Endothelial cell of umbilical vein (primary cell): ENCODE results near the gene PUS3. TPM values are rescaled to one million over a fixed set of nuclear protein-coding genes. Genes with fewer than 3 reads are reported as not detected.

Source experiments
- BruUV-seq: library from RNA; stranded (reverse); fragments of 400-500 nt; replicated peaks from 2 replicates; lab custom pipeline; 2021; lab: Mats Ljungman, UMichigan
- CTCF ChIA-PET: fragments of 300-600, 350-600 bp; sonication (Branson Sonifier 250); formaldehyde crosslinking; loops from one replicate; lab custom pipeline; 2021; ENCODE audit warnings: antibody characterized with exemption, inconsistent platforms; lab: Charles Lee
- POLR2A ChIA-PET: fragments of 300-600, 350-600 bp; sonication (Branson Sonifier 250); formaldehyde crosslinking; loops from one replicate; lab custom pipeline; 2021; ENCODE audit warnings: antibody characterized with exemption, inconsistent platforms; lab: Charles Lee
- DNase-seq: peaks from one replicate; pipeline ENCODE4 v3.0.0-alpha.2; 2011; ENCODE audit warnings: low read depth, low spot score
- FAIRE-seq: peaks from 2 replicates; lab custom pipeline; 2011; peaks lifted over from hg19 to GRCh38; lab: Jason Lieb, UNC
- H2AFZ ChIP-seq: 2 replicates; pipeline ENCODE4 v1.6.0; 2012; ENCODE audit warnings: low read depth, low read length, control low read depth, inconsistent platforms
- H3K27ac ChIP-seq: 2 replicates; pipeline ENCODE4 v1.5.1; 2011; ENCODE audit warnings: low read depth, mild to moderate bottlenecking, control low read depth, low read length, moderate library complexity; ENCODE audit not compliant: insufficient read depth
- H3K27me3 ChIP-seq, 2 experiments: 2 replicates each; pipeline versions ENCODE4 v1.6.0 to v1.6.1; 2011; ENCODE audit warnings: low read length in 2 of 2, mixed read lengths in 1 of 2; ENCODE audit not compliant: control insufficient read depth in 2 of 2, insufficient read depth in 2 of 2
- H3K36me3 ChIP-seq, 2 experiments: 2 replicates in 1 of 2; 3 replicates in 1 of 2; pipeline ENCODE4 v1.5.1; 2011; ENCODE audit warnings: low read length in 2 of 2, mild to moderate bottlenecking in 1 of 2, moderate library complexity in 1 of 2; ENCODE audit not compliant: control insufficient read depth in 2 of 2, insufficient read depth in 2 of 2; ENCODE audit errors: extremely low read depth in 1 of 2
- H3K4me1 ChIP-seq: 3 replicates; pipeline ENCODE4 v1.5.1; 2011; ENCODE audit warnings: mild to moderate bottlenecking, low read length; ENCODE audit not compliant: control insufficient read depth, insufficient read depth; ENCODE audit errors: extremely low read depth
- H3K4me2 ChIP-seq: 2 replicates; pipeline ENCODE4 v1.6.1; 2011; ENCODE audit warnings: low read length, control low read depth, mixed read lengths; ENCODE audit not compliant: insufficient read depth
- H3K4me3 ChIP-seq, 3 experiments: fragments of 200-600 bp in 1 of 3; sonication (generic), shearing (Covaris generic) in 1 of 3; replicated peaks in 1 of 3; 2 replicates each; pipeline ENCODE4 v1.5.1; 2011 to 2016; ENCODE audit warnings: control low read depth in 3 of 3, low read length in 3 of 3, mild to moderate bottlenecking in 2 of 3, inconsistent platforms in 1 of 3, low read depth in 1 of 3, moderate library complexity in 1 of 3; ENCODE audit not compliant: insufficient read depth in 1 of 3
- H3K79me2 ChIP-seq: 2 replicates; pipeline ENCODE4 v1.6.0; 2012; ENCODE audit warnings: low read length, inconsistent platforms; ENCODE audit not compliant: control insufficient read depth, insufficient read depth
- H3K9ac ChIP-seq: replicated peaks from 2 replicates; pipeline ENCODE3; 2011; ENCODE audit warnings: low read length, control low read depth; ENCODE audit not compliant: insufficient read depth; ENCODE audit errors: extremely low read depth
- H3K9me1 ChIP-seq: replicated peaks from 3 replicates; pipeline ENCODE4 v1.6.0; 2011; ENCODE audit warnings: mild to moderate bottlenecking, low read length; ENCODE audit not compliant: control insufficient read depth, insufficient read depth; ENCODE audit errors: extremely low read depth
- H3K9me3 ChIP-seq: replicated peaks from 2 replicates; pipeline ENCODE4 v1.5.1; 2012; ENCODE audit warnings: low read length, inconsistent platforms; ENCODE audit not compliant: control insufficient read depth, insufficient read depth
- H4K20me1 ChIP-seq: replicated peaks from 2 replicates; pipeline ENCODE3; 2011; ENCODE audit warnings: mild to moderate bottlenecking, low read length; ENCODE audit not compliant: control insufficient read depth, insufficient read depth; ENCODE audit errors: extremely low read depth
- EZH2 ChIP-seq: IDR thresholded peaks from 2 replicates; pipeline ENCODE4 v1.6.1; 2012; ENCODE audit warnings: borderline replicate concordance, low read depth, mild to moderate bottlenecking, moderate library complexity, low read length, inconsistent platforms; ENCODE audit not compliant: severe bottlenecking
- FOS ChIP-seq: IDR thresholded peaks from 2 replicates; pipeline ENCODE4 v1.6.1; 2011; ENCODE audit warnings: mild to moderate bottlenecking, low read length, moderate library complexity, borderline replicate concordance; ENCODE audit not compliant: insufficient read depth
- GATA2 ChIP-seq: IDR thresholded peaks from 2 replicates; pipeline ENCODE4 v1.7.0; 2011; ENCODE audit warnings: low read depth, mild to moderate bottlenecking, moderate library complexity, mixed read lengths, low read length; ENCODE audit not compliant: insufficient read length, insufficient read depth
- JUN ChIP-seq: IDR thresholded peaks from 2 replicates; pipeline ENCODE4 v1.6.1; 2011; ENCODE audit warnings: borderline replicate concordance, low read depth; ENCODE audit not compliant: insufficient read length, insufficient read depth
- MYC ChIP-seq: IDR thresholded peaks from one replicate; pipeline ENCODE4 v1.6.1; 2011; ENCODE audit warnings: mild to moderate bottlenecking, low read depth, low read length
- POLR2A ChIP-seq: IDR thresholded peaks from 2 replicates; pipeline ENCODE4 v1.6.1; 2012; ENCODE audit warnings: low read depth, mild to moderate bottlenecking, control low read depth, low read length
- POLR2AphosphoS5 ChIP-seq: IDR thresholded peaks from 2 replicates; pipeline ENCODE4 v1.6.1; 2012; ENCODE audit warnings: low read depth, mild to moderate bottlenecking, control low read depth, low read length, moderate library complexity; ENCODE audit not compliant: insufficient read depth
- dilution Hi-C: fragments of 300-500 bp; cut with MboI; formaldehyde crosslinking; loops from one replicate; pipeline ENCODE4 v1.15.0; 2019; ENCODE audit warnings: low sequenced_read_pairs; ENCODE audit not compliant: extremely low pct_ligation_motif_present
- intact Hi-C: fragments of 100-400 bp; cut with micrococcal nuclease; formaldehyde crosslinking; loops from one replicate; pipeline ENCODE4 v1.10.0; 2022
- polyA plus RNA-seq, 4 experiments: library from polyadenylated mRNA; depleted of rRNA in 3 of 4; stranded (reverse) in 3 of 4; unstranded in 1 of 4; fragments of >200 nt; gene quantifications; 2 replicates each; pipeline versions ENCODE4 v1.2.1 to v1.2.3, GENCODE V29; 2011 to 2012; ENCODE audit warnings: missing spikeins in 1 of 4
- total RNA-seq: library from RNA; stranded (reverse); gene quantifications from 2 replicates; pipeline ENCODE4 v1.2.3, GENCODE V29; 2021
- TF ChIP-seq, protein P1 (sequence below), 2 donors: IDR thresholded peaks; 1 replicate in 1 of 2; 2 replicates in 1 of 2; pipeline ENCODE4 v1.5.1; 2011; ENCODE audit warnings: low read length in 2 of 2, mild to moderate bottlenecking in 2 of 2, moderate library complexity in 2 of 2, control low read depth in 1 of 2, inconsistent platforms in 1 of 2, low read depth in 1 of 2; ENCODE audit not compliant: insufficient read depth in 1 of 2; ENCODE audit errors: extremely low read depth in 1 of 2
- TF ChIP-seq, protein P2 (sequence below): IDR thresholded peaks from 2 replicates; pipeline ENCODE4 v1.6.1; 2011; ENCODE audit not compliant: insufficient read depth, insufficient read length

PUS3 gene
- total and polyA plus RNA-seq, 2 donors (not counting 3 experiments of a cell fraction or from before 2014, with no cell fraction given), result 5.1 to 10.3 TPM

DNA sequence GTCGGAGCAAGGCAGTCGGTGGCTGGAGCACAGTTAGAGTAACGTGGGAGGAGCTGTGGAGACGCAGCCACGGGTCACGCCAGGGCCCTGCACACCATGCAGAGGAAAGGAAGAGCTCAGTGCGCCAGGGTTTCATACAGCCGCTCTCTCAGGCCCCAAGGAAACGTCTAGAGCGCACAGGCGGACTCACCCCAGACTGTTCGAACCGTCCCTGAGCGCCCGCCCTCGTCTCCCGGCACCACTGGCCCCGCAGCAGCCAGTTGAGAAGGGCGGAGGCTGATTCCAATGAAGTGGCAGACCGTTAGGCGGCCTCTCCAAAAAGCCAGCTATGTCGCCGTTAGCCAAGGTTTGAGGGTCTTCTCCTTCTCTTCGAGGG, 16.0 kb downstream of the PUS3 start:
- FAIRE-seq, result no peak
- peak overlapping the region; percentile 39 for H3K27ac ChIP-seq
- no peaks in the 10 kb centered on the region for H3K9me3 ChIP-seq
- H3K4me3 ChIP-seq, result peak overlapping the region in 2 of 3 experiments; percentile 33 to 84
- TF ChIP-seq MYC, result no peak
- TF ChIP-seq, protein P1, sequence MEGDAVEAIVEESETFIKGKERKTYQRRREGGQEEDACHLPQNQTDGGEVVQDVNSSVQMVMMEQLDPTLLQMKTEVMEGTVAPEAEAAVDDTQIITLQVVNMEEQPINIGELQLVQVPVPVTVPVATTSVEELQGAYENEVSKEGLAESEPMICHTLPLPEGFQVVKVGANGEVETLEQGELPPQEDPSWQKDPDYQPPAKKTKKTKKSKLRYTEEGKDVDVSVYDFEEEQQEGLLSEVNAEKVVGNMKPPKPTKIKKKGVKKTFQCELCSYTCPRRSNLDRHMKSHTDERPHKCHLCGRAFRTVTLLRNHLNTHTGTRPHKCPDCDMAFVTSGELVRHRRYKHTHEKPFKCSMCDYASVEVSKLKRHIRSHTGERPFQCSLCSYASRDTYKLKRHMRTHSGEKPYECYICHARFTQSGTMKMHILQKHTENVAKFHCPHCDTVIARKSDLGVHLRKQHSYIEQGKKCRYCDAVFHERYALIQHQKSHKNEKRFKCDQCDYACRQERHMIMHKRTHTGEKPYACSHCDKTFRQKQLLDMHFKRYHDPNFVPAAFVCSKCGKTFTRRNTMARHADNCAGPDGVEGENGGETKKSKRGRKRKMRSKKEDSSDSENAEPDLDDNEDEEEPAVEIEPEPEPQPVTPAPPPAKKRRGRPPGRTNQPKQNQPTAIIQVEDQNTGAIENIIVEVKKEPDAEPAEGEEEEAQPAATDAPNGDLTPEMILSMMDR (IDR thresholded peaks at IDR 0.05; ENCODE audit: extremely low read depth in 1 of 2, insufficient read depth in 1 of 2, low read depth in 1 of 2, low read length in 2 of 2), result no peak
- TF ChIP-seq, protein P2, sequence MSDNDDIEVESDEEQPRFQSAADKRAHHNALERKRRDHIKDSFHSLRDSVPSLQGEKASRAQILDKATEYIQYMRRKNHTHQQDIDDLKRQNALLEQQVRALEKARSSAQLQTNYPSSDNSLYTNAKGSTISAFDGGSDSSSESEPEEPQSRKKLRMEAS, result no peak
- TF ChIP-seq FOS, result no peak
- no peak for TF ChIP-seq POLR2A
- no peak for TF ChIP-seq POLR2AphosphoS5
- no peak for TF ChIP-seq GATA2
- no peak for TF ChIP-seq EZH2
- TF ChIP-seq JUN, result no peak
- H3K4me2 ChIP-seq, result peak overlapping the region; percentile 25
- dilution Hi-C loops, result no loop called here
- BruUV-seq, result TSS peak; percentile 47
- H2AFZ ChIP-seq, result peak overlapping the region; percentile 38
- no peaks in the 10 kb centered on the region for H3K36me3 ChIP-seq
- no peaks in the 10 kb centered on the region for H3K9me1 ChIP-seq
- no peaks in the 10 kb centered on the region for H4K20me1 ChIP-seq
- ChIA-PET POLR2A (interaction anchor here (1.2 to 1.5 kb wide), 3 partner anchors 16 to 586 kb away, joined by 3 to 5 read pairs (median 3); partner anchors contain the start of gene PUS3), CTCF (interaction anchor here (0.6 to 2.1 kb wide), 7 partner anchors 8 to 262 kb away, joined by 3 to 18 read pairs (median 4); partner anchors contain the start of genes CHEK1 and PUS3)
- no peak overlapping the region for H3K9ac ChIP-seq
- H3K79me2 ChIP-seq, result peaks cover 33% of the 10 kb centered on the region
- no peak for DNase-seq
- intact Hi-C loops, result loop anchor here (1.0 kb wide), 1 partner anchor 262 kb away; the partner anchor contains the start of gene CHEK1
- no peaks in the 10 kb centered on the region for H3K27me3 ChIP-seq
- peaks cover 26% of the 10 kb centered on the region for H3K4me1 ChIP-seq
